Tibial nerve (tissue), 4 donors: ENCODE measurements around the gene PDE6D. TPM values are rescaled to one million over a fixed set of nuclear protein-coding genes. Genes with fewer than 3 reads are reported as not detected.

Source experiments
- DNase-seq, 2 donors: peaks; one replicate each; pipeline ENCODE4 v3.0.0-alpha.2; 2019; ENCODE audit warnings: low spot score in 2 of 2
- H3K27ac ChIP-seq, 4 donors: fragments of 200-600 bp; sonication (generic) in 3 of 4; one replicate each; pipeline ENCODE4 v1.5.1; 2017 to 2019; ENCODE audit warnings: mild to moderate bottlenecking in 1 of 4
- H3K27me3 ChIP-seq, 2 donors: fragments of 200-600 bp; sonication (generic) in 1 of 2; one replicate each; pipeline versions ENCODE4 v1.5.1 to v1.6.0; 2017 to 2019
- H3K36me3 ChIP-seq, 3 donors: fragments of 200-600 bp; sonication (generic); one replicate each; pipeline ENCODE4 v1.5.1; 2018 to 2019
- H3K4me1 ChIP-seq, 4 donors: fragments of 200-600 bp; sonication (generic) in 3 of 4; one replicate each; pipeline ENCODE4 v1.5.1; 2017 to 2019
- H3K4me3 ChIP-seq, 4 donors: fragments of 200-600 bp; sonication (generic) in 3 of 4; one replicate each; pipeline ENCODE4 v1.5.1; 2017 to 2019; ENCODE audit warnings: mild to moderate bottlenecking in 1 of 4, moderate library complexity in 1 of 4
- H3K9me3 ChIP-seq, 4 donors: fragments of 200-600 bp; sonication (generic) in 3 of 4; one replicate each; pipeline ENCODE4 v1.5.1; 2017 to 2019
- EP300 ChIP-seq, 2 donors: sonication (generic); formaldehyde crosslinking; IDR thresholded peaks; one replicate each; pipeline ENCODE4 v1.6.1; 2017; ENCODE audit warnings: antibody characterized with exemption in 2 of 2, mild to moderate bottlenecking in 1 of 2
- POLR2A ChIP-seq, 2 donors: fragments of 450-650 bp; IDR thresholded peaks; one replicate each; pipeline ENCODE4 v1.6.1; 2017; ENCODE audit warnings: antibody characterized with exemption in 2 of 2, mild to moderate bottlenecking in 2 of 2, moderate library complexity in 2 of 2
- WGBS, 2 donors: methylation state at CpG; one replicate each; pipeline ENCODE4 v1.1.5; 2018; 5-methylcytosine and 5-hydroxymethylcytosine counted together
- small RNA-seq: library from RNA; depleted of rRNA; stranded (forward); fragments of <200 nt; gene quantifications from one replicate; pipeline ENCODE3, GENCODE V24; 2016
- total RNA-seq, 4 donors: library from RNA; depleted of rRNA; stranded (reverse); fragments of >200 nt; gene quantifications; one replicate each; pipeline ENCODE4 v1.1.0, GENCODE V29; 2016
- TF ChIP-seq, protein P1 (sequence below), 5 experiments: fragments of 200-600 bp in 3 of 5; fragments of 450-650 bp in 2 of 5; sonication (generic) in 3 of 5; IDR thresholded peaks; one replicate each; pipeline ENCODE4 v1.5.1; 2016 to 2019; ENCODE audit warnings: antibody characterized with exemption in 5 of 5, mild to moderate bottlenecking in 3 of 5, moderate library complexity in 2 of 5

PDE6D gene
- total RNA-seq, 4 donors from 2014 or later = 18.6 to 30.8 (median 26.6) TPM

DNA sequence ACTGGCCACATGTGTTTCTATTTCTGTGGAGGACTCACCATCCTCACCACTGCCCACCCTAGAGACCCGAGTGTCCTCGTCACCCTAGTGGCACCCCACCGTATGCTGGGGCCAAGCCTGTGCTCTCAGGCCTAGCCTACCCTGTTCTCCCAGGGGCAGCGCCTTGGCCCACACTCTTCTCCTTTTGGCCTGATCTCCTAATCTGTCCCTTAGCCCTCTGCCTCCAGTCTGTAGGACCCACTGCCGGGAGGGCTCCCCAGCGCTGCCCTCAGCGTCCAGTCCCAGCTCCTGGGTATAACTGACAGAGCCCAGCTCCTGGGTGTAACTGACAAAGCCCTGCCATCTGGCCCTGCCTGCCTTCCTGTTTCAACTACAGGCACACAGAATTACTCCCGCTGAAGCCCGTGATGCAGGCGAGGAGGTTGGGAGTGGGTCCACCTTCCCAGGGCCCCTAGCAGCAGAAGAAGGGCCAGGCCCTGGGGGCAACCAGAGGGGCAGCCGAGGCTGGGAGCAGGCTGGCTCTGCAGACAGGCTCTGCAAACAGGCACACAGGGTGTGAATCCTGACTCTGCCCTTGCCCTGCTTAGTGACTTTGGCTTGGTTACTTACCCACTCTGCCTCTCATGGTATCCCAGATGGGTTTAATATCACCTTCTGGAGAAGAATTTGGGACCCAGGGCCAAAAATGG, 98.3 kb downstream of the PDE6D start:
- no peak for DNase-seq
- 85 to 89% methylated on average over 11 of the region's 11 CpGs for WGBS, 2 donors
- TF ChIP-seq, protein P1, sequence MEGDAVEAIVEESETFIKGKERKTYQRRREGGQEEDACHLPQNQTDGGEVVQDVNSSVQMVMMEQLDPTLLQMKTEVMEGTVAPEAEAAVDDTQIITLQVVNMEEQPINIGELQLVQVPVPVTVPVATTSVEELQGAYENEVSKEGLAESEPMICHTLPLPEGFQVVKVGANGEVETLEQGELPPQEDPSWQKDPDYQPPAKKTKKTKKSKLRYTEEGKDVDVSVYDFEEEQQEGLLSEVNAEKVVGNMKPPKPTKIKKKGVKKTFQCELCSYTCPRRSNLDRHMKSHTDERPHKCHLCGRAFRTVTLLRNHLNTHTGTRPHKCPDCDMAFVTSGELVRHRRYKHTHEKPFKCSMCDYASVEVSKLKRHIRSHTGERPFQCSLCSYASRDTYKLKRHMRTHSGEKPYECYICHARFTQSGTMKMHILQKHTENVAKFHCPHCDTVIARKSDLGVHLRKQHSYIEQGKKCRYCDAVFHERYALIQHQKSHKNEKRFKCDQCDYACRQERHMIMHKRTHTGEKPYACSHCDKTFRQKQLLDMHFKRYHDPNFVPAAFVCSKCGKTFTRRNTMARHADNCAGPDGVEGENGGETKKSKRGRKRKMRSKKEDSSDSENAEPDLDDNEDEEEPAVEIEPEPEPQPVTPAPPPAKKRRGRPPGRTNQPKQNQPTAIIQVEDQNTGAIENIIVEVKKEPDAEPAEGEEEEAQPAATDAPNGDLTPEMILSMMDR (IDR thresholded peaks at IDR 0.05) = no peak
- TF ChIP-seq POLR2A (IDR thresholded peaks at IDR 0.05) (no peak), EP300 (IDR thresholded peaks at IDR 0.05) (no peak)
- no peaks in the 10 kb centered on the region for H3K27me3 ChIP-seq
- no peaks in the 10 kb centered on the region for H3K9me3 ChIP-seq
- H3K27ac ChIP-seq = peak overlapping the region in 2 of 4 donors; percentile 97 to 99
- H3K4me1 ChIP-seq = peaks cover 0 to 50% (median 10%) of the 10 kb centered on the region in 4 donors
- no peaks in the 10 kb centered on the region for H3K36me3 ChIP-seq
- no peak overlapping the region for H3K4me3 ChIP-seq

Small RNA genes within 50 kb of the gene (small RNA-seq; reads per million reads assigned to genes)
- not detected for gene AC073476.4
- not detected for gene RF00015

Other genes with a start within 250 kb of the PDE6D start
- not detected for gene TEX44, start 188.4 kb downstream of the PDE6D start, total RNA-seq
- 1,000 to 10,000 TPM in 1 of 4 donors, 100 to 1,000 TPM in 3; 622 to 1,472 (median 817) TPM for gene PTMA, start 72.8 kb downstream of the PDE6D start, total RNA-seq
- 10 to 100 TPM; 26.0 to 89.4 (median 42.5) TPM for gene COPS7B, start 5.2 kb upstream of the PDE6D start, total RNA-seq
- gene NPPC, start 145.1 kb upstream of the PDE6D start, total RNA-seq = not detected
- 10 to 100 TPM; 52.8 to 74.9 (median 61.8) TPM for gene DIS3L2, start 180.4 kb upstream of the PDE6D start, total RNA-seq